ENCODE measurements around the gene NIPA2. TPM values are rescaled to one million over a fixed set of nuclear protein-coding genes. Genes with fewer than 3 reads are reported as not detected.
A peak's percentile ranks its signal among the peaks of the same experiment; 100 is the strongest.

Gene NIPA2
- total RNA-seq, 4 donors from 2014 or later, result 14.7 to 78.6 (median 50.4) TPM

DNA sequence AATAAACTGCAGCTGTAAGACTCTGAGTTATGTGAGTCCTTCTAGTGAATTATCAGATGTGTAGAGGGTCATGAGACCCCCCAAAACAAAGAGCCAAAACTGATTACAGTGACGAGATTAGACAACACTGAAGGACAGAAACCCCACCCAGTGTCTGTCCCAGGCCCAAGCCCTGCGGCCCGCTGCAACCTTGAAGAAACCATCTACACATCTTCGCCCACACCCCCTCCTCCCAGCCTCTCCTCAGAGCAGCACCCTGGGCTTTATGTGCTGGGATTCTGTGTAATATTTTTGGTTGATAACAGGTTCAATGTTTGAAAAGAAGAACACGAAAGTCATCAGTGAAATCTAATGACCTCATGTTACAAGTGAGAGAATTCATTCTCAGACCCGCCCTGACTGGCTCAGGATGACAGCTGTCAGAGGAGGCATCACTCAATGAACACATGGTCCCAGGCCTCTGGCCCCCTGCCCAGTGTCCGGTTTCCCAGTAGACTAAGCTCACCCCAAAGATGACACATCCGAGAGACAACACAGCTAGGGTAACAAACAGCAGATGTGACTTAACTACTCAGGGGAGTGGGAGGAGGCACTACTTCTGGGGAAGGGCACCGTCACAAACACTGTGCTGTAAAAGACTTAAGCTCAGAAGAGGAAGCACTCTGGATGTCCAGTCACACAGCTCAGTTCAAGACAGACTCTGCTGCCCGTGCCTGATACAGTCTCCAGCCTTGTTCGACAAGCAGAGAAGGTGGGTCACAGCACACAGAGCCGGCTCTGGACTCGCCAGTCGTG, 48.9 kb downstream of the NIPA2 start:
- WGBS, 2 donors (ENCODE audit: low coverage in 1 of 2), result 83 to 97% methylated on average over 6 to 14 of the region's 14 CpGs
- DNase-seq, result peak; percentile 64
- Histone ChIP-seq H3K27me3 (no peaks in the 10 kb centered on the region), H3K36me3 (peaks cover 0 to 22% (median 7%) of the 10 kb centered on the region in 4 donors), H3K27ac (peak overlapping the region in 1 of 4 donors; percentile 46), H3K4me3 (no peak overlapping the region), H3K4me1 (peaks cover 0 to 15% (median 5%) of the 10 kb centered on the region in 4 donors), H3K9me3 (no peaks in the 10 kb centered on the region)
- intact Hi-C loops (cut with DNase I; ENCODE audit: low total_unique reads), result no loop called here
- TF ChIP-seq POLR2AphosphoS5 (IDR thresholded peaks at IDR 0.05), result no peak
- no peak for TF ChIP-seq POLR2A (IDR thresholded peaks at IDR 0.05)
- no peak for TF ChIP-seq EP300 (IDR thresholded peaks at IDR 0.05; ENCODE audit: low read depth)
- TF ChIP-seq, protein P1, sequence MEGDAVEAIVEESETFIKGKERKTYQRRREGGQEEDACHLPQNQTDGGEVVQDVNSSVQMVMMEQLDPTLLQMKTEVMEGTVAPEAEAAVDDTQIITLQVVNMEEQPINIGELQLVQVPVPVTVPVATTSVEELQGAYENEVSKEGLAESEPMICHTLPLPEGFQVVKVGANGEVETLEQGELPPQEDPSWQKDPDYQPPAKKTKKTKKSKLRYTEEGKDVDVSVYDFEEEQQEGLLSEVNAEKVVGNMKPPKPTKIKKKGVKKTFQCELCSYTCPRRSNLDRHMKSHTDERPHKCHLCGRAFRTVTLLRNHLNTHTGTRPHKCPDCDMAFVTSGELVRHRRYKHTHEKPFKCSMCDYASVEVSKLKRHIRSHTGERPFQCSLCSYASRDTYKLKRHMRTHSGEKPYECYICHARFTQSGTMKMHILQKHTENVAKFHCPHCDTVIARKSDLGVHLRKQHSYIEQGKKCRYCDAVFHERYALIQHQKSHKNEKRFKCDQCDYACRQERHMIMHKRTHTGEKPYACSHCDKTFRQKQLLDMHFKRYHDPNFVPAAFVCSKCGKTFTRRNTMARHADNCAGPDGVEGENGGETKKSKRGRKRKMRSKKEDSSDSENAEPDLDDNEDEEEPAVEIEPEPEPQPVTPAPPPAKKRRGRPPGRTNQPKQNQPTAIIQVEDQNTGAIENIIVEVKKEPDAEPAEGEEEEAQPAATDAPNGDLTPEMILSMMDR (IDR thresholded peaks at IDR 0.05), result no peak
- in situ Hi-C loops (cut with MboI; ENCODE audit: low pct_ligation_motif_present in 1 of 4, low pct_unique_long_range_greater_than_20kb in 1 of 4, low sequenced_read_pairs in 3 of 4), result no loop called here

DNA sequence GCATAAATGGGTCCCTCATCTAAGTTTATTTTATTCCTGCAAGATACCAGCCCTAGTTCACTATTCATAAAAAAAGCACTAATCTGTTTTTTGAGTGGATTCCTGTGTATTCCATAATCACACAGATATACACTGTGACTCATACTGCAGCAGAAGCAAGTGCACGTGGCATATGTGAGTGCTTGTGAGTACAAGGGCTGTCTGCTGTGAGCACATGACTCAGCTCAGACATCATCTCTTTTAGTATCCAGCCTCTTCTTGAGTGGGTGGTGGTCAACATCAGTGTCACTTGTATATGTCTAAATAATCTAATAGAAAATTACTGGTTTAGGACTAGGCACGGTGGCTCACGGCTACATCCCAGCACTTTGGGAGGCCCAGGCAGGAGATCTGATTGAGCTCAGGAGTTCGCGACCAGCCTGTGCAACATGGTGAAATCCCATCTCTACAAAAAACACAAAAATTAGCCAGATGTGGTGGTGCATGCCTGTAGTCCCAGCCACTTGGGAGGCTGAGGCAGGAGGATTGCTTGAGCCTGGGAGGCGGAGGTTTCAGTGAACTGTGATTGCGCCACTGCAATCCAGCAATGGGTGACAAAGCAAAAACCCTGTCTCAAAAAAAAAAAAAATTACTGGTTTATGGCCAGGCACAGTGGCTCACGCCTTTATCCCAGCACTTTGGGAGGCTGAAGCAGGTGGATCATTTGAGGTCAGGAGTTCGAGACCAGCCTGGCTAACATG, 49.8 kb downstream of the NIPA2 start:
- Histone ChIP-seq H3K27ac (peak overlapping the region in 1 of 4 donors; percentile 46), H3K36me3 (peaks cover 0 to 25% (median 6%) of the 10 kb centered on the region in 4 donors), H3K27me3 (no peaks in the 10 kb centered on the region), H3K4me1 (peaks cover 0 to 15% (median 5%) of the 10 kb centered on the region in 4 donors), H3K9me3 (no peaks in the 10 kb centered on the region), H3K4me3 (no peak overlapping the region)
- in situ Hi-C loops (cut with MboI; ENCODE audit: low pct_ligation_motif_present in 1 of 4, low pct_unique_long_range_greater_than_20kb in 1 of 4, low sequenced_read_pairs in 3 of 4), result no loop called here
- DNase-seq, result no peak
- intact Hi-C loops (cut with DNase I; ENCODE audit: low total_unique reads), result no loop called here
- WGBS, 2 donors (ENCODE audit: low coverage in 1 of 2), result 80 to 88% methylated on average over 3 to 9 of the region's 9 CpGs
- TF ChIP-seq, protein P1 (IDR thresholded peaks at IDR 0.05), result no peak
- TF ChIP-seq EP300 (IDR thresholded peaks at IDR 0.05; ENCODE audit: low read depth), result no peak

DNA sequence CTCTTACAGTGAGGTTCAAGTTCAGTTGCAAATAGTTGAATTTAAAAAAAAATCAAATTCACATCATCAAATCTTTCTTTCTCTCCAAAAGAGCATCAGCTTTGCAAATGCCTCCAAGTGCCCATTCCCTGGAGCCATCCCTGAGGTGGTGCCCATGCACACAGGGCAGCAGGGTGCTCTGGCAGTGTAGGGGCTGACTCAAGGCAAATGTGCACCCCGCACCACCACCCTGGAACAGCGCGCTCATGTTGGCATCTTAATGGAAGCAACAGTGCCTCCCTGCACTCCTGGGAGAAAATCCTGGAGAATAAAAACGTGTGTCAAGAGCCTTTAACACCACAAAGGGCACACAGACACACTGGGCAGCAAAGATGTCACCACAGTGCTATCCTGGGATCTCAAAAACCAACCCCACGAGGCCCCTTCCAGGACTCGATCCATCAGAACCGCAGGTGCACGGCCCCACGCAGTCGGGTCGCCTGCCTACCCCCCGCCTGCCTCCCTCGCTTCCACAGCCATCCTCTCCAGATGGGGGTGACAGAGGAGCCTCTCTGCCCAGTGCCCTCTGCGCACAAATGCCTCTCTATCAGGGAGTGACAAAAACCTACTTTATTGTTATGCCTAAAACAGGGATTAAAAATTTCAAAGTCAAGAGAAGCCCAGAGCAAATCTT, 50.8 kb downstream of the NIPA2 start:
- peaks cover 0 to 13% (median 4%) of the 10 kb centered on the region in 4 donors for H3K4me1 ChIP-seq
- no peak for DNase-seq
- peaks cover 0 to 25% (median 6%) of the 10 kb centered on the region in 4 donors for H3K36me3 ChIP-seq
- H3K4me3 ChIP-seq, result no peak overlapping the region
- TF ChIP-seq EP300 (IDR thresholded peaks at IDR 0.05; ENCODE audit: low read depth) (no peak), POLR2AphosphoS5 (IDR thresholded peaks at IDR 0.05) (no peak), POLR2A (IDR thresholded peaks at IDR 0.05) (no peak)
- TF ChIP-seq, protein P1 (IDR thresholded peaks at IDR 0.05), result no peak
- no peaks in the 10 kb centered on the region for H3K27me3 ChIP-seq
- 80 to 92% methylated on average over 2 to 14 of the region's 14 CpGs for WGBS, 2 donors (ENCODE audit: low coverage in 1 of 2)
- in situ Hi-C loops (cut with MboI; ENCODE audit: low pct_ligation_motif_present in 1 of 4, low pct_unique_long_range_greater_than_20kb in 1 of 4, low sequenced_read_pairs in 3 of 4), result no loop called here
- intact Hi-C loops (cut with DNase I; ENCODE audit: low total_unique reads), result no loop called here
- H3K27ac ChIP-seq, result no peak overlapping the region
- no peaks in the 10 kb centered on the region for H3K9me3 ChIP-seq

DNA sequence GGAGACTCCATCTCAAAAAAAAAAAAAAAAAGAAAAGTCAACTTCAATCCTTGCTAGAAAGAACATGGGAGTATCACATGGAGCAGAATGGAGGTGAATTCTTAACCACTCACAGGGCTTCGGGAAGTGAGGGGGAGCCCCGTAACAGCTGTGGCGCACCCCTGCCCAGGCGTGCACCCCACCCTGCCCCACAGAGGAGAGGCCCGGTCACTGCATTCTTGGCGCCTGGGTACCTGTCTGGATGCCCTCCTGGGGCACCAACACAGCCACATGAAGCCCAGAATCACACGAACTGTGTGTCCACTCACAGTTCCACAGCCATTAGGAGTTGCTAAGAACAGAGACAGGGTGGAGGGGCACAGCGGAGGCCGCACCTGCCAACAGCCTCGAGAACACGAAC, 51.8 kb downstream of the NIPA2 start:
- Histone ChIP-seq H3K4me3 (no peak overlapping the region), H3K36me3 (peaks cover 0 to 25% (median 6%) of the 10 kb centered on the region in 4 donors), H3K9me3 (no peaks in the 10 kb centered on the region), H3K27me3 (no peaks in the 10 kb centered on the region), H3K27ac (no peak overlapping the region), H3K4me1 (peaks cover 0 to 3% (median under 1%) of the 10 kb centered on the region in 4 donors)
- intact Hi-C loops (cut with DNase I; ENCODE audit: low total_unique reads) (no loop called here), in situ Hi-C loops (cut with MboI; ENCODE audit: low pct_ligation_motif_present in 1 of 4, low pct_unique_long_range_greater_than_20kb in 1 of 4, low sequenced_read_pairs in 3 of 4) (no loop called here)
- 94% methylated on average over 11 of the region's 11 CpGs; no CpG with 5 or more reads in 1 of the 2 donors for WGBS, 2 donors (ENCODE audit: low coverage in 1 of 2)
- DNase-seq, result no peak
- TF ChIP-seq POLR2A (IDR thresholded peaks at IDR 0.05) (no peak), POLR2AphosphoS5 (IDR thresholded peaks at IDR 0.05) (no peak), EP300 (IDR thresholded peaks at IDR 0.05; ENCODE audit: low read depth) (no peak)
- TF ChIP-seq, protein P1 (IDR thresholded peaks at IDR 0.05), result no peak

Data from transverse colon (tissue), 4 donors.